BE2C (cell line): Measurements from ENCODE around the gene SPESP1.

Experiments
- DNase-seq: peaks from one replicate; pipeline ENCODE4 v3.0.0-alpha.2; 2020
- H3K27me3 ChIP-seq: fragments of 250-450 bp; sonication (Bioruptor Pico); 2 replicates; pipeline ENCODE4 v1.5.1; 2020; ENCODE audit warnings: mild to moderate bottlenecking
- H3K36me3 ChIP-seq: fragments of 250-450 bp; sonication (Bioruptor Pico); 2 replicates; pipeline ENCODE4 v1.5.1; 2020; ENCODE audit warnings: mild to moderate bottlenecking
- H3K4me1 ChIP-seq: fragments of 250-450 bp; sonication (Bioruptor Pico); 2 replicates; pipeline ENCODE4 v1.5.1; 2020
- H3K4me3 ChIP-seq: 2 replicates; pipeline ENCODE4 v1.5.1; 2011; ENCODE audit warnings: low read depth, low read length
- H3K9me3 ChIP-seq: fragments of 250-450 bp; sonication (Bioruptor Pico); 2 replicates; pipeline ENCODE4 v1.5.1; 2020
- TF ChIP-seq, protein P1 (sequence below): IDR thresholded peaks from 2 replicates; pipeline ENCODE4 v1.5.1; 2012; ENCODE audit warnings: mild to moderate bottlenecking, low read depth, low read length

The SPESP1 gene

DNA sequence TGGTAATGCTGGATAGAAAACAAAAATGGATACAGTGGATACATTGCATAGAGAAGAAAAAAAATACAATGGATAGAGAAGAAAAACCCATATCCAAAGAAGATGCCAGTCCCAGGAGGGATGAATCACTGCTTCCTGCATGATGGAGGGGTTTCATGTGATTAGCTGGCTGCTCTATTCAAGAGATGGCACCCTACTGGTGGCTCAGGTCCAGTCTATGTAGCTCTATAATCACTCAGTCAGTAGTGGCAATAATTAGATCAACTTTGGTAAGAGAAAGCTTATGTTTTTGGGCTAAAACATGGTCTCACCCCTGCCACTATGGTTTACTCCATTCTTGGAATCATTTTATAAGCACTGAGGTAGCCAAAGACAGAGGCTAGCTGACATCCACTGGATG lies 50.5 kb downstream of the SPESP1 start:
- Histone ChIP-seq H3K4me1 (no peaks in the 10 kb centered on the region), H3K4me3 (no peak overlapping the region), H3K27me3 (no peaks in the 10 kb centered on the region), H3K9me3 (no peaks in the 10 kb centered on the region), H3K36me3 (no peaks in the 10 kb centered on the region)
- no peak for DNase-seq
- TF ChIP-seq, protein P1, sequence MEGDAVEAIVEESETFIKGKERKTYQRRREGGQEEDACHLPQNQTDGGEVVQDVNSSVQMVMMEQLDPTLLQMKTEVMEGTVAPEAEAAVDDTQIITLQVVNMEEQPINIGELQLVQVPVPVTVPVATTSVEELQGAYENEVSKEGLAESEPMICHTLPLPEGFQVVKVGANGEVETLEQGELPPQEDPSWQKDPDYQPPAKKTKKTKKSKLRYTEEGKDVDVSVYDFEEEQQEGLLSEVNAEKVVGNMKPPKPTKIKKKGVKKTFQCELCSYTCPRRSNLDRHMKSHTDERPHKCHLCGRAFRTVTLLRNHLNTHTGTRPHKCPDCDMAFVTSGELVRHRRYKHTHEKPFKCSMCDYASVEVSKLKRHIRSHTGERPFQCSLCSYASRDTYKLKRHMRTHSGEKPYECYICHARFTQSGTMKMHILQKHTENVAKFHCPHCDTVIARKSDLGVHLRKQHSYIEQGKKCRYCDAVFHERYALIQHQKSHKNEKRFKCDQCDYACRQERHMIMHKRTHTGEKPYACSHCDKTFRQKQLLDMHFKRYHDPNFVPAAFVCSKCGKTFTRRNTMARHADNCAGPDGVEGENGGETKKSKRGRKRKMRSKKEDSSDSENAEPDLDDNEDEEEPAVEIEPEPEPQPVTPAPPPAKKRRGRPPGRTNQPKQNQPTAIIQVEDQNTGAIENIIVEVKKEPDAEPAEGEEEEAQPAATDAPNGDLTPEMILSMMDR: no peak

DNA sequence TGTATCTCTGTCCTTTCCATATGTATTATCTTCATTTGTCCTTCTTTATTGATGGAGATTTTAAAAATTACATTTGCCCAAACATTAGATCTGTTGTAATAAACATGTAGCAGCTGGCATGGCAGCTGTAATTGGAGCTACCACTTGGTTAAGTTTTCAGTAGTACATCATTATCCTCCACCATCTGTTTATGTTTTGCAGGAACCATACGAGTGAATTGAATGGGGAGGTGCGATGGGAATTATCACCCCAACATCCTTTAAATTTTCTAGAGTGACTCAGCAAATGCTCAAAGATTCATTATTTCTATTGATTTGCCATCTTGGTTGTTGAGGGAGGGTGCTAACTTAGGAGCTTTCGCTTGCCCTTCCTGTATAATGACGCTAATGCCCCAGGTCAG lies 51.6 kb downstream of the SPESP1 start:
- no peaks in the 10 kb centered on the region for H3K4me1 ChIP-seq
- TF ChIP-seq, protein P1: no peak
- no peak overlapping the region for H3K4me3 ChIP-seq
- no peaks in the 10 kb centered on the region for H3K9me3 ChIP-seq
- H3K36me3 ChIP-seq: no peaks in the 10 kb centered on the region
- DNase-seq: no peak
- H3K27me3 ChIP-seq: no peaks in the 10 kb centered on the region

DNA sequence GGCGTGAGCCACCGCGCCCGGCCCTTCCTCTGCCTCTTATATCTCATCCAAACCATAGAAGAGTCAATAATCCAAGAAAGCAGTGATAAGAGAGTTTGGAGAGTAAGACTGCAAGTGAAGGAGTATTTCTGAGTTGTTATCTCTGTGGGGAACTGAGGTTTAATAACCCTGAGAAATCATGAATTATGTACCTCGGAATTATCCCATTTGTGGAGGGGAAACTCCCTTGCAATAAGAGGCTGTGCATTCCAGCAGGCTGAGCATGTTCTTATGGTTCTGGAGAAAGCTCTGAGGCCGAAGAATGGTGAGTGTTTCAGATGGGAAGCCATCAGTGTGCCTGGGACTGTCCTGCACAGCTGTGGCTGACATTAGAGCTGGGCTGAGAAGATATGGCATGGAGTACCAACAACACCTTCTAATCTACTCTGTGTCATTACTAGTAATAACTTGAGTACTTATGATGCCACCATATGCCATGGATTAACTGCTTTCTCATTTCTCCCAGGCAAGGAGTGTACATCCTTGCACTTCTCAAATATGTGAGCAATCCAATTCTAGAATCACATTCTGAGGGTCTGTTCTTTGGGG lies 52.7 kb downstream of the SPESP1 start:
- Histone ChIP-seq H3K36me3 (no peaks in the 10 kb centered on the region), H3K9me3 (no peaks in the 10 kb centered on the region), H3K27me3 (no peaks in the 10 kb centered on the region), H3K4me1 (no peaks in the 10 kb centered on the region), H3K4me3 (no peak overlapping the region)
- DNase-seq: no peak
- TF ChIP-seq, protein P1: no peak

DNA sequence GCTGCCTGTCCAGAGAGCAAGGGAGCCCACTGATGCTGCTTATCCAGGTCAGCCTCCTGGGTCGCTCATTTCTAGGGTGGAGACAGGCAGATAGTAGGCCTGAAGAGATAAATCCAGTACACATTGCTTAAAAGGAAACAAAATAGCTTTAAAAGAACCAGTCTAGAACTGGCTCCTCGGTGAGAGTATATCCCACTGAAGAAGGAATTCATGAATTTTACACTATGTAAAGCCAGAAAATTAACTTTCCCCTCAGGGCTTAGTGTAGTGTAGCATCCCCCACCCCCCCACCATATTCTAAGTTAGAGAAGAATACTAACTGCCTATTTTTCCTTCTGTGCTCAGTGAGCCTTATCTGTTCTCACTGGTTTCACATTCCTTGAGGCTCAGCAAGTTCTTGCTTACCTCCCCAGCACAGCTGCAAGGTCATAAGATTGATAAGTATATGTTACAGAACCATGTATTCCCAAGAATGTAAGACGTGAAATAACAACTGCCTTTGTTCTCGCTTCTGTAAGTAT lies 53.7 kb downstream of the SPESP1 start:
- H3K27me3 ChIP-seq: no peaks in the 10 kb centered on the region
- TF ChIP-seq, protein P1: no peak
- H3K4me3 ChIP-seq: no peak overlapping the region
- no peak for DNase-seq
- H3K9me3 ChIP-seq: no peaks in the 10 kb centered on the region
- H3K4me1 ChIP-seq: no peaks in the 10 kb centered on the region
- no peaks in the 10 kb centered on the region for H3K36me3 ChIP-seq

DNA sequence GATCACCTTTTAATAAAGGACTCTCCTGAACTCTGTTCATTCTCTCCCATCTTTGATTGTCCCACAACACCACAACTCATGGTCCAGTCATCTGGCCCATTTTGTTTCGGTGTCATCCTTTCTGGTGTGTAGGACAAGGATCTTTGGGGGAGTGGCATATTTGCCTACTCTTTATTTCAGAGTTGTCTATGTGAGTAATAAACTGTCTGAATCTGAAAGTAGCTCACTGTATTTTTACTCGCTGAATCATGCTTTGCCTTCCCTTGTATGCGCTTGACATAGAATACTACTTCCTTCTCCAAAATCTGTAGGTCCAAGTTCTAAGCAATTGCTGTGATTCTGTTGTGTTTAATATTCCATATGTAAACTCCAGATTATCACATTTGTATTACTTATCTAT lies 54.3 kb downstream of the SPESP1 start:
- H3K4me1 ChIP-seq: no peaks in the 10 kb centered on the region
- TF ChIP-seq, protein P1: no peak
- H3K27me3 ChIP-seq: no peaks in the 10 kb centered on the region
- no peaks in the 10 kb centered on the region for H3K36me3 ChIP-seq
- H3K9me3 ChIP-seq: no peaks in the 10 kb centered on the region
- DNase-seq: no peak
- H3K4me3 ChIP-seq: no peak overlapping the region

DNA sequence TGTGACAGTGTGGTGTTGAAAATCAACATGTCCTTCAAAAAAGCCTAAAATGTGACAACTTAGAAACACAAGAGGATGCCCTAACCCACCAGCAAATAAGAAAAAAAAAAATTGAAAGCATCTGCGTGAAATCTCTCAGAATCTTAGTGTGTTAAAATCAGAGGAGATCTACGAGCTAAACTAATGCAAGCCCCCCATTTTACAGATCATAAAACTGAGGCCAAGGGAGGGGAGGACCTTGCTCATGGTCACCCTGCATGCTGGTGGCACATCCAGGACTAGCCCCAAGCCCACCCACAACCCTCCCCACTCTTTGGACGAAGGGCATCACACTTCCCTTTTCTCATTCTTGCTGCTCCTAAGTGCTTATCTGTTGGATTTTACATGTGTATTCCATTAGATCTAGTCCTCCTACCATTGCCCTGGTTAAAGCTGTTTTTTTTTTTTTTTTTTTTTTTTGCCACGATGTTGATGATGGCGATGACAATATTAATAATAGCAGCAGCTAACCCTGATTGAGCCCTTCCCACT lies 55.1 kb downstream of the SPESP1 start:
- no peaks in the 10 kb centered on the region for H3K27me3 ChIP-seq
- H3K4me3 ChIP-seq: no peak overlapping the region
- H3K4me1 ChIP-seq: peaks cover under 1% of the 10 kb centered on the region; the same call in 1 of the 2 replicates
- no peaks in the 10 kb centered on the region for H3K36me3 ChIP-seq
- H3K9me3 ChIP-seq: no peaks in the 10 kb centered on the region
- no peak for DNase-seq
- TF ChIP-seq, protein P1: no peak
